ENCODE measurements around the gene PLEKHF1. TPM values are rescaled to one million over a fixed set of nuclear protein-coding genes. Genes with fewer than 3 reads are reported as not detected.
A peak's percentile ranks its signal among the peaks of the same experiment; 100 is the strongest.

Gene PLEKHF1
- total and polyA plus RNA-seq, 2 of the 13 experiments (the other 11 are each of a cell fraction or from before 2014, with no cell fraction given), result 2.9 to 3.8 TPM

GRCh38 chr19:29665215-29665825 is at the start of gene PLEKHF1 (continued):
- TF ChIP-seq ZNF138 (CRISPR knock-in tag; IDR thresholded peaks at IDR 0.05; ENCODE audit: low read depth) (no peak), MAX (IDR thresholded peaks at IDR 0.05) (peak; percentile 64), NONO (IDR thresholded peaks at IDR 0.05) (no peak), NONO (CRISPR knock-in tag; conservative IDR thresholded peaks at IDR 0.05) (0 out of 2 replicates have a peak, but pooled peaks have one; percentile 34), SRSF1 (optimal IDR thresholded peaks at IDR 0.05; ENCODE audit: low read depth, low read length) (peak; percentile 14), ZNF768 (CRISPR knock-in tag; IDR thresholded peaks at IDR 0.05) (0 out of 2 replicates have a peak, but pooled peaks have one; percentile 4), ZNF709 (CRISPR knock-in tag; IDR thresholded peaks at IDR 0.05) (no peak), TBX2 (CRISPR knock-in tag; IDR thresholded peaks at IDR 0.05; ENCODE audit: borderline replicate concordance) (peak; percentile 43; the same call in 1 of the 2 replicates), NR2C2 (CRISPR knock-in tag; IDR thresholded peaks at IDR 0.05; ENCODE audit: borderline replicate concordance) (peak; percentile 47), ZSCAN30 (CRISPR knock-in tag; IDR thresholded peaks at IDR 0.05) (no peak), HES4 (CRISPR knock-in tag; IDR thresholded peaks at IDR 0.05; ENCODE audit: borderline replicate concordance) (0 out of 2 replicates have a peak, but pooled peaks have one; percentile 19), ZBTB37 (CRISPR knock-in tag; IDR thresholded peaks at IDR 0.05) (no peak), ZMAT3 (CRISPR knock-in tag; conservative IDR thresholded peaks at IDR 0.05) (peak; percentile 71; the same call in 1 of the 2 replicates), ZNF234 (CRISPR knock-in tag; conservative IDR thresholded peaks at IDR 0.05) (no peak), CBFB (CRISPR knock-in tag; IDR thresholded peaks at IDR 0.05) (0 out of 2 replicates have a peak, but pooled peaks have one; percentile 9), MZF1 (CRISPR knock-in tag; IDR thresholded peaks at IDR 0.05; ENCODE audit: borderline replicate concordance) (no peak), NBN (conservative IDR thresholded peaks at IDR 0.05) (no peak), HNF4A (CRISPR knock-in tag; IDR thresholded peaks at IDR 0.05) (0 out of 2 replicates have a peak, but pooled peaks have one; percentile 2)
- TF ChIP-seq, protein P1, sequence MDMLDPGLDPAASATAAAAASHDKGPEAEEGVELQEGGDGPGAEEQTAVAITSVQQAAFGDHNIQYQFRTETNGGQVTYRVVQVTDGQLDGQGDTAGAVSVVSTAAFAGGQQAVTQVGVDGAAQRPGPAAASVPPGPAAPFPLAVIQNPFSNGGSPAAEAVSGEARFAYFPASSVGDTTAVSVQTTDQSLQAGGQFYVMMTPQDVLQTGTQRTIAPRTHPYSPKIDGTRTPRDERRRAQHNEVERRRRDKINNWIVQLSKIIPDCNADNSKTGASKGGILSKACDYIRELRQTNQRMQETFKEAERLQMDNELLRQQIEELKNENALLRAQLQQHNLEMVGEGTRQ (IDR thresholded peaks at IDR 0.05; ENCODE audit: low read depth, low read length), result no peak
- TF ChIP-seq, protein P1 (CRISPR knock-in tag; IDR thresholded peaks at IDR 0.05; ENCODE audit: borderline replicate concordance), result no peak
- TF ChIP-seq, protein P2, sequence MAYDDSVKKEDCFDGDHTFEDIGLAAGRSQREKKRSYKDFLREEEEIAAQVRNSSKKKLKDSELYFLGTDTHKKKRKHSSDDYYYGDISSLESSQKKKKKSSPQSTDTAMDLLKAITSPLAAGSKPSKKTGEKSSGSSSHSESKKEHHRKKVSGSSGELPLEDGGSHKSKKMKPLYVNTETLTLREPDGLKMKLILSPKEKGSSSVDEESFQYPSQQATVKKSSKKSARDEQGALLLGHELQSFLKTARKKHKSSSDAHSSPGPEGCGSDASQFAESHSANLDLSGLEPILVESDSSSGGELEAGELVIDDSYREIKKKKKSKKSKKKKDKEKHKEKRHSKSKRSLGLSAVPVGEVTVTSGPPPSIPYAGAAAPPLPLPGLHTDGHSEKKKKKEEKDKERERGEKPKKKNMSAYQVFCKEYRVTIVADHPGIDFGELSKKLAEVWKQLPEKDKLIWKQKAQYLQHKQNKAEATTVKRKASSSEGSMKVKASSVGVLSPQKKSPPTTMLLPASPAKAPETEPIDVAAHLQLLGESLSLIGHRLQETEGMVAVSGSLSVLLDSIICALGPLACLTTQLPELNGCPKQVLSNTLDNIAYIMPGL (CRISPR knock-in tag; IDR thresholded peaks at IDR 0.05; ENCODE audit: borderline replicate concordance in 1 of 2, low read depth in 1 of 2), result 0 out of 4 replicates have a peak, but pooled peaks of 1 of the 2 experiments have one; percentile 29
- TF ChIP-seq, protein P3, sequence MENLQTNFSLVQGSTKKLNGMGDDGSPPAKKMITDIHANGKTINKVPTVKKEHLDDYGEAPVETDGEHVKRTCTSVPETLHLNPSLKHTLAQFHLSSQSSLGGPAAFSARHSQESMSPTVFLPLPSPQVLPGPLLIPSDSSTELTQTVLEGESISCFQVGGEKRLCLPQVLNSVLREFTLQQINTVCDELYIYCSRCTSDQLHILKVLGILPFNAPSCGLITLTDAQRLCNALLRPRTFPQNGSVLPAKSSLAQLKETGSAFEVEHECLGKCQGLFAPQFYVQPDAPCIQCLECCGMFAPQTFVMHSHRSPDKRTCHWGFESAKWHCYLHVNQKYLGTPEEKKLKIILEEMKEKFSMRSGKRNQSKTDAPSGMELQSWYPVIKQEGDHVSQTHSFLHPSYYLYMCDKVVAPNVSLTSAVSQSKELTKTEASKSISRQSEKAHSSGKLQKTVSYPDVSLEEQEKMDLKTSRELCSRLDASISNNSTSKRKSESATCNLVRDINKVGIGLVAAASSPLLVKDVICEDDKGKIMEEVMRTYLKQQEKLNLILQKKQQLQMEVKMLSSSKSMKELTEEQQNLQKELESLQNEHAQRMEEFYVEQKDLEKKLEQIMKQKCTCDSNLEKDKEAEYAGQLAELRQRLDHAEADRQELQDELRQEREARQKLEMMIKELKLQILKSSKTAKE (CRISPR knock-in tag; IDR thresholded peaks at IDR 0.05; ENCODE audit: borderline replicate concordance), result no peak
